Mesothelial cell of epicardium (in vitro differentiated cells): ENCODE results near the gene SYNJ1. TPM values are rescaled to one million over a fixed set of nuclear protein-coding genes. Genes with fewer than 3 reads are reported as not detected.
A peak's percentile ranks its signal among the peaks of the same experiment; 100 is the strongest.

Experiments used
- DNase-seq, 2 experiments: peaks; one replicate each; pipeline ENCODE4 v3.0.0; 2021; ENCODE audit warnings: low spot score in 2 of 2; ENCODE audit not compliant: unreplicated experiment in 2 of 2
- H3K27ac Mint-ChIP-seq: 2 replicates; pipeline ENCODE4 v1.8.0; 2021; ENCODE audit warnings: mixed read lengths
- H3K27me3 Mint-ChIP-seq: 2 replicates; pipeline ENCODE4 v1.8.0; 2021; ENCODE audit warnings: low read depth, mixed read lengths
- H3K36me3 Mint-ChIP-seq: 2 replicates; pipeline ENCODE4 v1.8.0; 2021; ENCODE audit warnings: mixed read lengths
- H3K4me1 Mint-ChIP-seq: 2 replicates; pipeline ENCODE4 v1.8.0; 2021; ENCODE audit warnings: mixed read lengths
- H3K4me3 Mint-ChIP-seq: 2 replicates; pipeline ENCODE4 v1.8.0; 2021; ENCODE audit warnings: mild to moderate bottlenecking, moderate library complexity, mixed read lengths
- H3K9me3 Mint-ChIP-seq: 2 replicates; pipeline ENCODE4 v1.8.0; 2021; ENCODE audit warnings: mixed read lengths
- total RNA-seq: library from RNA; stranded (reverse); gene quantifications from 3 replicates; pipeline ENCODE4 v1.2.1, GENCODE V29; 2021
- TF ChIP-seq, protein P1 (sequence below): fragments of 200-600 bp; sonication (generic); IDR thresholded peaks from one replicate; pipeline ENCODE4 v1.5.0; 2021; ENCODE audit warnings: antibody characterized with exemption; ENCODE audit not compliant: unreplicated experiment

SYNJ1 gene
- total RNA-seq, 1 donor from 2014 or later: 7.2 TPM

DNA sequence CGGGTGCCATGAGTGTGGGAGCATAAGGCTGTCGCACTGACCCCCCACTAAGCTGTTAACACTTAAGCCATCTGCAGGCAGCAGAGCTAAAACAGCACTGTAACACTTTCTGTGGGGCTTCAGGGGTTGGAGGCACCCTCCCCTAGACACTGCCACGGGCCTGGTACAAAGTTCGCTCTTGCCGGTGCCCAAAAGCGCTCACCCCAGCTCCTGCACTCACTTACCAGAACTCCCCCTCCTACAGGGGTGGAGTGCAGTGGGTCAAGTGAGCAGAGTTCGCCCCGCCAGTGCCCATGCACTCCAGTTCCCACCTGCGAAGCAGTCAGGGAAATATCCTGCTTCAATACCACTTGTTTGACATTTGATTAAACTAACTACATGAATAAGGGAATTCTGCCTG is 69.3 kb downstream of the SYNJ1 start:
- no peak overlapping the region for H3K4me3 Mint-ChIP-seq
- peaks cover 12% of the 10 kb centered on the region for H3K9me3 Mint-ChIP-seq
- TF ChIP-seq, protein P1, sequence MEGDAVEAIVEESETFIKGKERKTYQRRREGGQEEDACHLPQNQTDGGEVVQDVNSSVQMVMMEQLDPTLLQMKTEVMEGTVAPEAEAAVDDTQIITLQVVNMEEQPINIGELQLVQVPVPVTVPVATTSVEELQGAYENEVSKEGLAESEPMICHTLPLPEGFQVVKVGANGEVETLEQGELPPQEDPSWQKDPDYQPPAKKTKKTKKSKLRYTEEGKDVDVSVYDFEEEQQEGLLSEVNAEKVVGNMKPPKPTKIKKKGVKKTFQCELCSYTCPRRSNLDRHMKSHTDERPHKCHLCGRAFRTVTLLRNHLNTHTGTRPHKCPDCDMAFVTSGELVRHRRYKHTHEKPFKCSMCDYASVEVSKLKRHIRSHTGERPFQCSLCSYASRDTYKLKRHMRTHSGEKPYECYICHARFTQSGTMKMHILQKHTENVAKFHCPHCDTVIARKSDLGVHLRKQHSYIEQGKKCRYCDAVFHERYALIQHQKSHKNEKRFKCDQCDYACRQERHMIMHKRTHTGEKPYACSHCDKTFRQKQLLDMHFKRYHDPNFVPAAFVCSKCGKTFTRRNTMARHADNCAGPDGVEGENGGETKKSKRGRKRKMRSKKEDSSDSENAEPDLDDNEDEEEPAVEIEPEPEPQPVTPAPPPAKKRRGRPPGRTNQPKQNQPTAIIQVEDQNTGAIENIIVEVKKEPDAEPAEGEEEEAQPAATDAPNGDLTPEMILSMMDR: no peak
- no peak overlapping the region for H3K27ac Mint-ChIP-seq
- no peak for DNase-seq
- no peaks in the 10 kb centered on the region for H3K4me1 Mint-ChIP-seq
- H3K36me3 Mint-ChIP-seq: peaks cover 36% of the 10 kb centered on the region
- H3K27me3 Mint-ChIP-seq: no peaks in the 10 kb centered on the region

DNA sequence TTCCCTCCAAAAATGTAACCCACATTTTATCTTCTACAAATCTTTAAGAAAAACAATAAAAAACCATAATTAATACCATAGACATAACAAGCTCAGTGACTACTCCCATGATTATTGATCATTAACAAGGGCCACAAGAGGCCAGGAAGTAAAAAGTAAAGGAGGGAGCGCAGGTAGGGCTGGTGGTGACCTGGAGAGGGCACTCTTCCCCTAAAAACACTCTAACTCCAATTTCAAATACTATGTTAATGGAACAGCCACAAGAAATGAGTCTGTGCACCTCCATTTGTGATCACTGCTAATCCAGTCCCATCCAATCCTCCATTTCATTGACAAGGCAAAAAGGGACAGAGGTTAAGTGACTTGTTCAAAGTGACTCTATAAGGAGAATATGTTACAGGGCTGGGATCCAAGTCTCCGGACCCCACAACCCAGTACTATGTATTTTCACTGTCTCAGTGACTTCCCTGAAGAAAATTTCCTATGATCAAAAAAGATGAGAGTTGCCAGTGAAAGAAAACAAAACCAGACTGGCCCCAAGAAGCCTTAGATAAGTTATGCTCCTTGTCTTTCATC is 74.4 kb downstream of the SYNJ1 start:
- H3K27ac Mint-ChIP-seq: no peak overlapping the region
- no peak overlapping the region for H3K4me3 Mint-ChIP-seq

DNA sequence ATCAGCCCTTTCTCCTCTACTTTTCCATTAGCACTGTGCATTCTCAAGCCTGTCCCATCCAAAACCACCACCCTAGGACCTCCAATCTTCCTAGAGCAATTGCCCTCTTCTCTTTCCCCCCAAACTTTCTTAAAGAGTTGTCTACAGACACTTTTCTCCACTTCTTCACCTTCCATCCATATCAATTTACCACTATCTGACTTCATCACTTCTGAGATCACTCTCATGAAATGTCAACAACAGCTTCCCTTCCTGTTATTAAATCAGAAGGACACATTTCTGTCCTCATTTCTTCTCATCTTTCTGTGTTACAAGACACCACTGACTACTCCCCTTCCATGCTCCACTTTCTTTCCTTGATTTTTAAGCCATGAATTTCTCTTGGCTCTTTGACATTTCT is 79.6 kb downstream of the SYNJ1 start:
- H3K27ac Mint-ChIP-seq: no peak overlapping the region
- no peaks in the 10 kb centered on the region for H3K9me3 Mint-ChIP-seq
- H3K36me3 Mint-ChIP-seq: peaks cover 5% of the 10 kb centered on the region
- TF ChIP-seq, protein P1: no peak
- DNase-seq: no peak
- peaks cover 2% of the 10 kb centered on the region for H3K4me1 Mint-ChIP-seq
- H3K4me3 Mint-ChIP-seq: no peak overlapping the region
- H3K27me3 Mint-ChIP-seq: peaks cover 4% of the 10 kb centered on the region

More for the DNA sequence above, 74.4 kb downstream of the SYNJ1 start:
- TF ChIP-seq, protein P1: peak; percentile 42
- Mint-ChIP-seq H3K9me3 (no peaks in the 10 kb centered on the region), H3K27me3 (no peaks in the 10 kb centered on the region), H3K4me1 (no peaks in the 10 kb centered on the region), H3K36me3 (peaks cover 2% of the 10 kb centered on the region)
- DNase-seq: no peak

DNA sequence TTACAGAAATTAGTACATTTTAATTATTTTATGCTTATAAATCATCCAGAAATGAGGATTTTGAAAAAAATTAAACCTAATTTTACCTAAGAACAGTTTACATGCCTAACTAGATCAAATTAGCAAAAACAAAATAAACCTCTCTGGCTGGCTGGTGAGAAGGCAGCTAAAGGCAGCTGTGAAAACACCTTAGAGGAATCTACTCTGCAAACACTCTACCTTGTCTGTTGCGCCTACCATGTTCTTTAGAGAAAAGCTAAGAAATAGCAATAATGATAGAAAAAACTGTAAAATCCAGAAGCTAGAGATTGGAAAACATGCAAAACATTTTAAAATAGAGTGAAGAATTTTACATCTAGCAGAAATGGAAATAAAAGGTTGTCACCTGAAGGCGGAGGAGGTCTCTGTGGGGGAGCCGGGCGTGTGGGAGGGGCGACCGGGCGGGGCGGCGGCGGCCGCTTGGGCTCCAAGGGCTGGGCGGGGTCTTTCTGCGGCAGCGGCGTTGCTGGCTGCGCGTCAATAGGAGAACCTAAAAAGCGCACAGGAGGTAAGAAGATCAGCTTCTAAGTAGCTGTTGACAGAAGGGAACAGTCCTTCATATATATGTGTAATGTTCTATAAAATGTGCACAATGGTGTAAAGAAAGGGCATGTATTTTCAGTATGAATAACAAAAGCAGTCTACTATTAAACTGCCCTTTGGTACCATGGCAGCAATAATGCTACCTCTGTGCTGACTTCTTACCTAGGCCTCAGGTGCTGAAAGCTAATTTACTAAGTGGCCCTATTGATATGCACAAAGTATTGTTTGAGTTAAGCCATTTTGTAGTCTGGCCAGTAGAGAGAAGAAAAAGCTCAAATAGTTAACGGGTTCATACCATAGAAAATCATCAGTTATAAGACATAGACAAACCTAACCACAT is 82.3 kb downstream of the SYNJ1 start:
- Mint-ChIP-seq H3K36me3 (peaks cover 5% of the 10 kb centered on the region), H3K4me1 (peaks cover 2% of the 10 kb centered on the region)

DNA sequence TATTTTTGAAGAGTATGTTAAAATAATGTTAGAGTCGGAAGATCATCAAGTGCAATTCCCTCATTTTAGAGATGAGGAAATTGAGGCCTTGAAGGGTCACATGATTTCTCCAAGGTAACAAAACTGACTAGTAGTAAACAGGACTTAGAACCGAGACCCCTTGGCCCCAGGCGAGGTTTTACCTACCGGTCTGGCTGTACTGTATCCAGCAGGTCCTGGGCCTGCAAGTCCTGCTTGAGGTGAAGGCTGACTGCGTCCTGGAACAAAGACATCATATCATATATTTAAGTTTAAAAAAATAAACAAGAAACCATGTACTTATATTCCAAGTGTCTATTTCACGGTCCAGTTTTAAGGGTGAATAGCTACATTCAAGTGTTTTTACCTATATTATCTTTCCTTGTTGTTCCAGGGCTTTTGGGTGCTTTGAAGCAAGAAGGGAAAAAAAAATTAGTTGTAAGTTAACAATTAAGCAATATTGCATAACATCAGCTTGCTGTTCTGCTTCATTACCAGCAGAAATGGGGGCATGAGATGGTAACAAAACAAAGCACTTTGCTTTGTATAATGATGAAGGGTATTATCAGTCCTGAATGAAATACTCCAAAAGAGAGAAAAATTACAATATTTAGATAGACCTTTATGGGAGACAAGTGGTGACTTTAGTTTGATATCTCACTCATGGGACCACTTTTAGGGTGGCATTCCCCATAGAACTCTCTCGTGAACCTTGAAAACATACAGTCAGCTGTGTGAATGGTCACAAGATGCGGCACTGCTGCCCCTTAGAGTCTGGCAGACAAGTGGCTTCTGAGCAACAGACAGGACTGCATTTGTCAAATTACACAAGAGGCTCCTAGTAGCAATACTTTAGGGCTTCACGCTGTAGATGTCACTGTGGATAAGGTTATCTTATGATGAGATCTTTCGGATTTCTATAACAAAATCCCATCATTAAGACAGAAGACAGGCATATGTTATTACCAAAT is 85.8 kb downstream of the SYNJ1 start:
- TF ChIP-seq, protein P1: no peak
- no peak overlapping the region for H3K27ac Mint-ChIP-seq
- H3K36me3 Mint-ChIP-seq: peaks cover 9% of the 10 kb centered on the region
- no peaks in the 10 kb centered on the region for H3K9me3 Mint-ChIP-seq
- DNase-seq: no peak
- peaks cover 2% of the 10 kb centered on the region for H3K4me1 Mint-ChIP-seq
- no peak overlapping the region for H3K4me3 Mint-ChIP-seq
- H3K27me3 Mint-ChIP-seq: peaks cover 4% of the 10 kb centered on the region

More for the DNA sequence above, 82.3 kb downstream of the SYNJ1 start:
- TF ChIP-seq, protein P1: no peak
- peaks cover 4% of the 10 kb centered on the region for H3K27me3 Mint-ChIP-seq
- H3K27ac Mint-ChIP-seq: no peak overlapping the region
- no peaks in the 10 kb centered on the region for H3K9me3 Mint-ChIP-seq
- no peak overlapping the region for H3K4me3 Mint-ChIP-seq
- no peak for DNase-seq
